ENCODE data around the gene DUS1L.

- TF ChIP-seq, protein P1, sequence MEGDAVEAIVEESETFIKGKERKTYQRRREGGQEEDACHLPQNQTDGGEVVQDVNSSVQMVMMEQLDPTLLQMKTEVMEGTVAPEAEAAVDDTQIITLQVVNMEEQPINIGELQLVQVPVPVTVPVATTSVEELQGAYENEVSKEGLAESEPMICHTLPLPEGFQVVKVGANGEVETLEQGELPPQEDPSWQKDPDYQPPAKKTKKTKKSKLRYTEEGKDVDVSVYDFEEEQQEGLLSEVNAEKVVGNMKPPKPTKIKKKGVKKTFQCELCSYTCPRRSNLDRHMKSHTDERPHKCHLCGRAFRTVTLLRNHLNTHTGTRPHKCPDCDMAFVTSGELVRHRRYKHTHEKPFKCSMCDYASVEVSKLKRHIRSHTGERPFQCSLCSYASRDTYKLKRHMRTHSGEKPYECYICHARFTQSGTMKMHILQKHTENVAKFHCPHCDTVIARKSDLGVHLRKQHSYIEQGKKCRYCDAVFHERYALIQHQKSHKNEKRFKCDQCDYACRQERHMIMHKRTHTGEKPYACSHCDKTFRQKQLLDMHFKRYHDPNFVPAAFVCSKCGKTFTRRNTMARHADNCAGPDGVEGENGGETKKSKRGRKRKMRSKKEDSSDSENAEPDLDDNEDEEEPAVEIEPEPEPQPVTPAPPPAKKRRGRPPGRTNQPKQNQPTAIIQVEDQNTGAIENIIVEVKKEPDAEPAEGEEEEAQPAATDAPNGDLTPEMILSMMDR (IDR thresholded peaks at IDR 0.05 in 2 of 3, conservative IDR thresholded peaks at IDR 0.05 in 1 of 3; ENCODE audit: borderline replicate concordance in 1 of 3, insufficient read depth in 1 of 3, low read depth in 2 of 3, low read length in 2 of 3): no peak
- no peak for TF ChIP-seq POLR2AphosphoS5 (IDR thresholded peaks at IDR 0.05; ENCODE audit: low read depth, low read length)
- TF ChIP-seq EGR1 (IDR thresholded peaks at IDR 0.05; ENCODE audit: low read depth): no peak
Measured at GRCh38 chr17:82016061-82016874, 49.3 kb downstream of the DUS1L start.
